ENCODE results near the gene PLCH1.

Gene PLCH1

GRCh38 chr3:155744626-155745324 lies at the start of gene PLCH1:
Gene PLCH1 (minus strand): TSS chr3:155745071. CDS start chr3:155704224, 40,847 bp downstream.
- TF ChIP-seq ZFX (IDR thresholded peaks at IDR 0.05): no peak
- TF ChIP-seq CTCF (conservative IDR thresholded peaks at IDR 0.05): no peak
- H3K27ac ChIP-seq: peak within 1 kb of the TSS; percentile 58

GRCh38 chr3:155792532-155792931 lies 47.7 kb upstream of the PLCH1 start:
- no peak overlapping the region for H3K27ac ChIP-seq
- TF ChIP-seq CTCF (conservative IDR thresholded peaks at IDR 0.05): no peak

GRCh38 chr3:155791190-155791589 lies 46.3 kb upstream of the PLCH1 start:
- TF ChIP-seq CTCF (conservative IDR thresholded peaks at IDR 0.05) (no peak), ZFX (IDR thresholded peaks at IDR 0.05) (no peak)
- no peak overlapping the region for H3K27ac ChIP-seq

- H3K27ac ChIP-seq: no peak overlapping the region
- TF ChIP-seq CTCF (conservative IDR thresholded peaks at IDR 0.05) (no peak), ZFX (IDR thresholded peaks at IDR 0.05) (no peak)
Observed at GRCh38 chr3:155790272-155790925, 45.5 kb upstream of the PLCH1 start.

GRCh38 chr3:155785662-155786295 lies 40.9 kb upstream of the PLCH1 start:
- H3K27ac ChIP-seq: no peak overlapping the region
- TF ChIP-seq CTCF (conservative IDR thresholded peaks at IDR 0.05): no peak
- TF ChIP-seq ZFX (IDR thresholded peaks at IDR 0.05): no peak

- no peak overlapping the region for H3K27ac ChIP-seq
- TF ChIP-seq ZFX (IDR thresholded peaks at IDR 0.05) (no peak), CTCF (conservative IDR thresholded peaks at IDR 0.05) (no peak)
Observed at GRCh38 chr3:155782390-155782953, 37.6 kb upstream of the PLCH1 start.

GRCh38 chr3:155780291-155780690 lies 35.4 kb upstream of the PLCH1 start:
- H3K27ac ChIP-seq: no peak overlapping the region
- TF ChIP-seq CTCF (conservative IDR thresholded peaks at IDR 0.05) (no peak), ZFX (IDR thresholded peaks at IDR 0.05) (no peak)

All from C4-2B (cell line).